Measurements from ENCODE around the gene FILIP1L. TPM values are rescaled to one million over a fixed set of nuclear protein-coding genes. Genes with fewer than 3 reads are reported as not detected.

FILIP1L gene
- total and polyA plus RNA-seq, 2 of the 8 experiments (the other 6 are each of a cell fraction or from before 2014, with no cell fraction given) = 0.06 to 0.09 TPM

DNA sequence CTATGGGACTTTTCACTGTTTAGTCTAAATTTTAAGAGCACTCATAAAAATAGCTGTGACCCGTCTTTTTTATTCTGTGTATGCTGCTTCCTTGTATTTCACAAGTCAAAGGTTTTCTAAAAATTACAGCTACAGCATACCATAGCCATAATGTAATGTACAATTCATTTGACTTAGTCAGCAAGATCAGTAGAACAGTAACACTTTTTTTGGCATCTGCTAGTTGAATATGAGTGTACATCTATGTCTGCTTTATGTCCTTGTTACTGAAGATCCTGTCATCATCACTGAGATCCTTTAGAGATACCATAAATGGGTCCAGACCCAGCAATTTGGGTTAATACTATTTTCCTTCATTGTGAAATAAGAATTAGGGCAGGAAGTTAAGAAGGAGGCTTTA, 254.5 kb downstream of the FILIP1L start:
- Histone ChIP-seq H3K36me3 (ENCODE audit: control insufficient read depth in 2 of 4, insufficient read depth in 4 of 4, low read length in 3 of 4) (no peaks in the 10 kb centered on the region; a peak in 1 of 8 replicates), H3K27me3 (replicated peaks in 1 of 4; ENCODE audit: control insufficient read depth in 3 of 4, extremely low read depth in 1 of 4, insufficient read depth in 3 of 4, low read length in 3 of 4) (no peaks in the 10 kb centered on the region), H3K4me1 (replicated peaks in 1 of 4; ENCODE audit: control insufficient read depth in 3 of 4, insufficient read depth in 4 of 4, low read length in 3 of 4) (peaks cover 0 to 3% (median 2%) of the 10 kb centered on the region in 4 experiments; a peak in 3 of 7 replicates), H3K79me2 (ENCODE audit: control insufficient read depth in 1 of 2, insufficient read depth in 2 of 2, low read length in 2 of 2) (0 out of 4 replicates have a peak, but pooled peaks cover 0 to 3% of the 10 kb centered on the region in 2 experiments), H2BK20ac (ENCODE audit: low read length) (no peak overlapping the region), H2BK15ac (ENCODE audit: low read length) (no peak overlapping the region), H2AK5ac (ENCODE audit: low read depth, low read length) (no peak overlapping the region), H2AFZ (ENCODE audit: low read length) (no peak overlapping the region), H2BK5ac (ENCODE audit: low read depth, low read length) (no peak overlapping the region), H3K56ac (replicated peaks; ENCODE audit: insufficient read length, low read depth, low read length) (no peak overlapping the region), H2BK12ac (ENCODE audit: low read depth, low read length) (no peak overlapping the region), H4K91ac (replicated peaks; ENCODE audit: insufficient read length, low read length) (no peak overlapping the region), H3K23me2 (ENCODE audit: low read depth, low read length) (no peaks in the 10 kb centered on the region), H3K4me3 (ENCODE audit: extremely low read depth in 1 of 4, insufficient read depth in 2 of 4, low read depth in 3 of 4, low read length in 4 of 4) (no peak overlapping the region), H3K9ac (replicated peaks in 1 of 4; ENCODE audit: extremely low read depth in 1 of 4, low read depth in 3 of 4, low read length in 3 of 4) (no peak overlapping the region), H3K14ac (ENCODE audit: insufficient read length) (no peak overlapping the region), H4K5ac (ENCODE audit: insufficient read length, low read depth, low read length) (no peak overlapping the region), H3K18ac (ENCODE audit: extremely low read depth, low read length) (no peak overlapping the region), H4K20me1 (replicated peaks in 1 of 2; ENCODE audit: control insufficient read depth in 1 of 2, insufficient read depth in 2 of 2, low read length in 2 of 2) (no peaks in the 10 kb centered on the region), H2BK120ac (replicated peaks; ENCODE audit: low read depth, low read length) (no peak overlapping the region), H3K9me3 (ENCODE audit: insufficient read depth in 2 of 2, low read depth in 1 of 2, low read length in 1 of 2) (no peaks in the 10 kb centered on the region), H3K4ac (replicated peaks; ENCODE audit: insufficient read length, low read depth, low read length) (no peak overlapping the region), H3K4me2 (ENCODE audit: insufficient read depth in 1 of 2, low read depth in 2 of 2, low read length in 2 of 2) (no peak overlapping the region), H4K8ac (ENCODE audit: extremely low read depth, insufficient read depth, low read length) (no peak overlapping the region), H3K27ac (ENCODE audit: low read depth, low read length) (no peak overlapping the region), H3K79me1 (ENCODE audit: low read depth, low read length) (no peaks in the 10 kb centered on the region; the same call in 1 of the 2 replicates), H3K23ac (ENCODE audit: insufficient read length) (no peak overlapping the region)
- 74% methylated on average over 1 of the region's 1 CpG; no CpG with 5 or more reads in 1 of the 2 experiments for WGBS, 2 experiments (ENCODE audit: extremely low coverage in 1 of 2, insufficient coverage in 1 of 2, insufficient read length in 1 of 2, insufficient replicate concordance in 2 of 2, low coverage in 1 of 2, low lambda C conversion rate in 2 of 2, missing lambda C conversion rate in 1 of 2)
- POLR2A ChIA-PET (ENCODE audit: partially characterized antibody) = interaction anchor here (0.7 to 1.3 kb wide), 2 partner anchors 16 to 1881 kb away, joined by 3 read pairs; no protein-coding TSS in a partner anchor
- no peak for DNase-seq (ENCODE audit: low read depth in 1 of 2, low spot score in 2 of 2)
- CTCF ChIA-PET (ENCODE audit: partially characterized antibody) = interaction anchor here (0.9 to 1.8 kb wide), 7 partner anchors 10 to 394 kb away, joined by 3 to 5 read pairs (median 3); no protein-coding TSS in a partner anchor
- TF ChIP-seq RFX5 (IDR thresholded peaks at IDR 0.05; ENCODE audit: borderline replicate concordance, low read depth, low read length) (no peak), SIX5 (IDR thresholded peaks at IDR 0.05; ENCODE audit: low read depth, low read length) (no peak), KDM4A (IDR thresholded peaks at IDR 0.05; ENCODE audit: low read depth, low read length, severe bottlenecking) (no peak), GABPA (IDR thresholded peaks at IDR 0.05; ENCODE audit: borderline replicate concordance, insufficient read depth, low read length) (no peak), CBX5 (IDR thresholded peaks at IDR 0.05; ENCODE audit: low read depth, low read length) (no peak), JUND (IDR thresholded peaks at IDR 0.05; ENCODE audit: low read length) (no peak), TEAD4 (IDR thresholded peaks at IDR 0.05; ENCODE audit: low read depth, low read length) (no peak), EGR1 (IDR thresholded peaks at IDR 0.05; ENCODE audit: borderline replicate concordance, low read depth, low read length) (no peak), ASH2L (IDR thresholded peaks at IDR 0.05; ENCODE audit: low read length) (no peak), POLR2A (IDR thresholded peaks at IDR 0.05; ENCODE audit: control extremely low read depth in 1 of 2, low read depth in 2 of 2, low read length in 2 of 2) (no peak), EP300 (IDR thresholded peaks at IDR 0.05; ENCODE audit: borderline replicate concordance in 1 of 2, low read depth in 2 of 2, low read length in 2 of 2) (no peak), JUN (IDR thresholded peaks at IDR 0.05; ENCODE audit: low read depth, low read length) (no peak)
- TF ChIP-seq, protein P1, sequence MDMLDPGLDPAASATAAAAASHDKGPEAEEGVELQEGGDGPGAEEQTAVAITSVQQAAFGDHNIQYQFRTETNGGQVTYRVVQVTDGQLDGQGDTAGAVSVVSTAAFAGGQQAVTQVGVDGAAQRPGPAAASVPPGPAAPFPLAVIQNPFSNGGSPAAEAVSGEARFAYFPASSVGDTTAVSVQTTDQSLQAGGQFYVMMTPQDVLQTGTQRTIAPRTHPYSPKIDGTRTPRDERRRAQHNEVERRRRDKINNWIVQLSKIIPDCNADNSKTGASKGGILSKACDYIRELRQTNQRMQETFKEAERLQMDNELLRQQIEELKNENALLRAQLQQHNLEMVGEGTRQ (IDR thresholded peaks at IDR 0.05; ENCODE audit: low read length) = no peak
- no peak for FAIRE-seq

All from H1 (cell line).